ENCODE measurements around the gene THOP1.
"Not testable (repeated sequence)": the region's sequence is repeated elsewhere in the genome, so short reads cannot be mapped to it uniquely, and the experiment has no call there.

Gene THOP1

DNA sequence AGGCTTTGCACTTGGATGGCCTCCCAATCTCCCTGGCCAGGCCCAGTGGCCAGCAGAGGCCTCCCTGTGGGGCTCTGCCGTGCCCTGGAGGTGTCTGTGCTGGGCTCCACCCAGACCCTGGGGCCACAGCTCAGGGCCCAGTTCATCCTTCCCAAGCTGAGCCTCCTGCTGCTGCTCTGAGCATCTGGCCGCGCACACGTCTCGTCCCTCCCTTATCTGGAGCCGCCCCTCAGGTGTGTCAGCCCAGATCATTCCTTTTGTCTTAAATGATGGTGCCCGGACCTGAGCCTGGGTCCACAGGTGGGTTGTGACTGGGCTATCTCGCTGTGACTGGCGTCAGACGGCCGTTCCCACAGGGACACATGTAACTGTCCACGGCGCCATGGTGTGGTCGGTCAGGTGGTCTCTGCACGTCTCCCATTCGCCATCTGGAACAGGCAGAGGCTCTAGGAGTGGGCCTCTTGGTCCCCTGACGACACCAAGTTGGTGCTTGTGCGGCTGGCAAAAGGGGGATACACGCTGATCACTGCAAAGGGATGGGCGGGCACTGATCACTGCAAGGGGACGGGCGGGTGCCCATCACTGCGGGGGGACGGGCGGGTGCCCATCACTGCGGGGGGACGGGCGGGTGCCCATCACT lies 20.1 kb downstream of the THOP1 start:
- no peak for DNase-seq

DNA sequence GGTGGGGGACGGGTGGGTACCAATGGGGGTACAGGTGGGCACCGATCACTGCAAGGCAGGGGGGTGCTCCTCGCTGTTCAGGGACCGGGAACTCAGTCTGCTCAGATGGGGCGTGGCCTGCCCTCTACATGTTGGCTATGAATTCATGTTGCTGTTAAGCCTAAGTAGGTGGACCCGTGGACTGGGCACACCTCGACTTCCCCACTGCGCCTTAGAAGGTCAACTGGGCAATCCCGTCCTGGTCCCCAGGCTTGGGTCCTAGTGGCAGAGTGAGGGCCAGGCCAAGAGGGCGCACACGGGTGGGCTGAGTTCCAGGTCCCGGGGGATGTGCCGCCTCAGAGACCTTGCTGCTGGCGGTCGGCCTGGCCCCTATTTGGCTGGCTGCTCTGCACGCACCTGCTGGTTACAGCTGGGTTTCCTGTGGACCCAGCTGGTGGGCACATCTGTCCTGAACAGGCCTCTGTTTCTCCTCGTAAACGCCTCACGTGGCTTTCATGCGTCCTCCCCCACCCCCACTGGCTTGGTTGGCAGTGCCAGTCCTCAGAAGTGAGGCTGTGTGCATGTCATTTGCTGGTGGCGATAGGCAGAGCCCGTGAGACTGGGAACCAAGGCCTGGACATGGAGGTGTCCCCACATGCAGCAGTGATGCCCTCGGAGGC lies 20.8 kb downstream of the THOP1 start:
- DNase-seq, result no peak

DNA sequence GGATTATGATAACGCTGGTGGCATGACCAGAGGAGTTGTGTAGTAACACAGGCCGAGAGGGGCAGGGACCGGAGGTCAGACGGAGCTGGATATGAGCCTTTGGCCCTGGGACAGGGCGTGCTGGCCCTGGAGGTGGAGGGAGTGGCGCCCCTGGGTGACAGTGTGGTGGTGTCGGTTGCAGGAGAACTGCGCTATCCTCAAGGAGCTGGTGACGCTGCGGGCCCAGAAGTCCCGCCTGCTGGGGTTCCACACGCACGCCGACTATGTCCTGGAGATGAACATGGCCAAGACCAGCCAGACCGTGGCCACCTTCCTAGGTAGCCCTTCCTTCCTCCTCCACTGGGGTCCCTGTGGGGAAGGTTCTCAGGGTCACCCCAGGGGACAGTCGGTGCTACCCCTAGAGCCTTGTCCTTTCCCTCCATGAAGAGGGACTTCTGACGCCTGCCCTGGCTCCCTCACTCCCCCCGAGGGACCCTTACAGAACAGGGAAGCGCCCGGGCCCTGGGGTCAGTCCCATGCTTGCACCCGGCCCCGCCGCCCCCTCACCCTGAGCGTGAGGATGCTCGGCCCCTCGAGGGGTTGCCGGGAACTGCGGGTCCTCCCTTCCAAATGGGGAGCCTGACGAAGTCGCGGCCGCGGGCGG lies 21.6 kb downstream of the THOP1 start:
- no peak for DNase-seq

- DNase-seq, result no peak
These were observed 22.3 kb downstream of the THOP1 start for GRCh38 chr19:2807379-2808128.

- DNase-seq, result no peak
These were observed 23.0 kb downstream of the THOP1 start for GRCh38 chr19:2808129-2808941.

GRCh38 chr19:2809387-2810140 lies 24.3 kb downstream of the THOP1 start:
- no peak for DNase-seq

- DNase-seq, result no peak
These were observed 25.1 kb downstream of the THOP1 start for GRCh38 chr19:2810141-2811091.

DNA sequence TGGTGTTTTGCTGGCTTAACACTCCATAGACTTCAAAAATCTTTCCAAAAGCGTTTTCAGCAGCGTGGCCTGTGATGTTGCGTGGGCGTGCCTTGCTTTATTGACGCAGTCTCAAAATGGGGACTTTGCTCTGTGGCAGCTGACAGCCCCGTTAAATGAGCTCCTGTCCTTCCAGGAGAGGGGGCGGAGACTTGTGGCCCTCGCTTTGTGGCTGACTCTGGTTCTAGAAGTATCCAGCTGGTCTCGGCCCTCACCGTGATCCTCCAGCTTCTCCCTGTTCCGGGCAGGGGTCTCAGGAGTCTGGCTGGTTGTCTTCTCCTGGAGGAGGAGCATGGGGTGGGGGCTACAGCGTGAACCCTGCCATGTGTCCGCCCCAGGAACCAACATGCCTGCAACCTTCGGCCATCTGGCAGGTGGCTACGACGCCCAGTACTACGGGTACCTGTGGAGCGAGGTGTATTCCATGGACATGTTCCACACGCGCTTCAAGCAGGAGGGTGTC lies 26.0 kb downstream of the THOP1 start:
- no peak for DNase-seq

GRCh38 chr19:2811735-2812413 lies 26.6 kb downstream of the THOP1 start:
- no peak for DNase-seq

- no peak for DNase-seq
These were observed 27.3 kb downstream of the THOP1 start for GRCh38 chr19:2812414-2813234.

GRCh38 chr19:2813235-2814160 lies 28.2 kb downstream of the THOP1 start:
- no peak for DNase-seq

GRCh38 chr19:2814426-2814825 lies 29.1 kb downstream of the THOP1 start:
- no peak for DNase-seq

DNA sequence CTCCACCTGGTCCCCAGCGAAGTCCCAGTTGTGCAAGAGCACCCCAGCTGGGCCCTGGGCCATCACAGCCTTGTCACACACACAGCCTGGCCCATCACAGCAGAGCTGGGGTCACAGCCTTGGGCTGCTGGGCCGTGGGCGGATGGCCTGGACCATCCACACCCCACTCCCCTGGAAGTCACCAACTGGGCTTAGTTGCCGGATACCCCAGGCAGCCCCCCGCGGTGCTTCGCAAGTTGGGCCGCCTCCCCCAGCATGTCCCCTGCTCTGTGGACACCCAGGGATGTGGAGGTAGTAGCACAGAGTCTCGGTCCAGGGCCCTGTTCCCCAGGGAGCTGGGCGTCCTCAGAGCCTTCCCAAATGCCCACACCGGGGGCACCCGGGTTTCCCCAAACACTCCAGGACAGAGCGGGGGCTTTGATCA lies 29.9 kb downstream of the THOP1 start:
- DNase-seq, result no peak

DNA sequence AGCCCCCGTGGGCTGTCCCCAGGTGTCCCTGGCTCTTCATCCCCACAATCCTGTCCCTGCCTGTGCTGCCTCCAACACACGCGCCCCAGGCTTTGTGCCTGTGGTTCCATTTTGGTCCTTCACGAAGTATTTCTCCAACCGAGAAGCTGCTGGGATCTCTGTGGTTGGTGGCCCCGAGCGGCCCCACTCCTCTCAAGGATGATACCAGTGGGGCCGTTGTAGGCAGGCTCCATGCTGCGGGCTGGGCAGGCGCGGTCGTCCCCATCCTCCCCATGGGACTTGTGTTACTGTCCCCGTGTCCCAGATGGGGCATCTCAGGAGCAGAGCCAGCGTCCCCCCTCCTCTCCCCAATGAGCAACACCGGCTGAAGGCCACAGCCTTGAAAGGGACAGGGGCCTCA lies 30.6 kb downstream of the THOP1 start:
- no peak for DNase-seq

DNA sequence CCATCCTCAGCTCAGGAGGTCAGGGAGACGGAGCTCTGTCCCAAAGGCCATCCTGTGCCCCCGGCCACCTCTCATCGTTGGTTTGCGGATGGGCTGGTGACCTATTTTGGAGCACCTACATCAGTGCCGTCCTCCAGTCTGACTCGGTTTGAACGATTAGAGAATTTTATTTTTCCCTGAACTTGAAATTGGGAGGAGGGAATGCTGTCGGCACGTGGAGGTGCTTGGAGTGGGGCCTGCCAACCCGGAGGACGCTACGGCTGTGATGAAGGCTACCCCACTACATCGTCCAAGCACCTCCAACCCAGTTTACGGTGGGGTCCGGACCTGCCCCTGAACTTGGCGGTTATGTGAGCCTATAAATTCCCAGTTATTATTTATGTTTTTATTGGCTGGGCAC lies 31.3 kb downstream of the THOP1 start:
- no peak for DNase-seq

- DNase-seq, result not testable (repeated sequence)
These were observed 32.0 kb downstream of the THOP1 start for GRCh38 chr19:2817237-2817829.

- peak; percentile 96 for DNase-seq
These were observed 34.3 kb downstream of the THOP1 start, which contains the start of gene ZNF554 for GRCh38 chr19:2819540-2820111. ZNF554 (plus strand) TSS chr19:2819868; CDS start chr19:2820072, 204 bp downstream.

Measured in activated T-cell treated with anti-CD3 and anti-CD28 coated beads for 4 hours (primary cell).